Midbrain (tissue), 1 donor: Measurements from ENCODE around the gene YWHAE.
"Not testable (repeated sequence)": the region's sequence is repeated elsewhere in the genome, so short reads cannot be mapped to it uniquely, and the experiment has no call there.

Experiments used
- DNase-seq: peaks from one replicate; lab custom pipeline; 2025; lab: John Stamatoyannopoulos, UW

The YWHAE gene

DNA sequence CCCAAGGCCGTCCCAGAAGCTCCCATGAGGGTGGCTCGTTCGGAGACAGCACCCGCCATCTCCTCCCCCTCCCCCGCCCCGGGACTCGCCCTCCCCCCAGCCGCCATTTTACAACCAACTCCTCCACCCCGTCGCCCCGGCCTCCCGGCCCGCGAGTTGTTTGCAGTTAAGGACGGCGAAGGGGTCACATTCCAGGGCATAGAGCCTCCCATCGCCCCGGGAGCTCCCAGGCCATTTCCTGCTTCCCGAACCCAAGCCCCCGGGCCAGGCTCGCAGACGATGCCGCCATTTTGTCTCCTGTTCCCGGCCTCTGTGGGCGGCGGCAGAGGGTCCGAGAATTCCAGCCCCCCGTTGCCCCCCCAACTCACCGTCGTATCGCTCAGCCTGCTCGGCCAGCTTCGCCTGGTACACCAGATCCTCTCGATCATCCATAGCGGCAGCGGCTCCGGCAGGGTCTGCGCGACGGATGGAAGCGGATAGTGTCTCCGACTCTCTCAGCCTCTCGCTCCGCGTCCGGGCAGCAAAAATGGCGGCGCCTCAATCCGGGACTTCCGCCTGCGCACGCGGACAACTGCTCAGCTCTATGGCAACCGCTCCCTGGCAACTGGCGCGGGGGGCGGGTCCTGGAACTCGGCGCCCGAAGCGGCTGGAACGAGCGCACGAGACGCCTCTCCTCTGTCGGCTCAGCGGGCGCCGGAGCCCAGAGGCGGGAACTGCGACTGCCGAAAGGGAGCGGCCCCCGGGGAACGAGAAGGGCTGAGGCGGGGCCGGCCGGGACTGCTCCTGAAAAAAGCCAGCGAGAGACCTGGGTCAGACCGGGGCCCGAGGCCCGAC lies at the start of gene YWHAE:
TSS of gene YWHAE (minus strand) at position 544 of the 834 bp plus-strand sequence. CDS start at position 432, 112 bp downstream.
- peak; percentile 97 for DNase-seq

DNA sequence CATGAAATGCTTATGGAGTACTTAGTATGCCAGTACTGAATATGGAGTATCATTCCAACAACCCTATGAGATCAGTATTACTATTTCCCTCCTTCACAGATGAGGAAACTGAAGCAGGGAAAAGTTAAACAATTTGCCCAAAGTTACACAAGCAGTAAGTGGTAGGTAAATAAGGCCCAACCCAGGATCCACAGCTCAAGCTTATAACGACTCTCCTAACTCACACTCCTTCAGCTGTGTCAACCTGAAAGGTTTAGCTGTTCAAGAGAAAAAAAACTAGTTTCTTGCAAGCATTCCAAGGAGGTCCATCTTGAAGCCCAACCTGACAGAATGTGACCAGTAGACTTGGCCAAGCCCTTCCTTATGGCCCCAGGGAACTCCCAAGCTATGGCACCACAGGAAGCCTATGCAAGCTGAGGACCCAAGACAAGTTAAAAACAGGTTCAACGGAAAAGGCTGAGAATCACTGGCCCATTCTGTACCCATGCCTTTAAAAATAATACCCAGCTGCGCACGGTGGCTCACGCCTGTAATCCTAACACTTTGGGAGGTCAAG lies 49.5 kb upstream of the YWHAE start:
- no peak for DNase-seq

DNA sequence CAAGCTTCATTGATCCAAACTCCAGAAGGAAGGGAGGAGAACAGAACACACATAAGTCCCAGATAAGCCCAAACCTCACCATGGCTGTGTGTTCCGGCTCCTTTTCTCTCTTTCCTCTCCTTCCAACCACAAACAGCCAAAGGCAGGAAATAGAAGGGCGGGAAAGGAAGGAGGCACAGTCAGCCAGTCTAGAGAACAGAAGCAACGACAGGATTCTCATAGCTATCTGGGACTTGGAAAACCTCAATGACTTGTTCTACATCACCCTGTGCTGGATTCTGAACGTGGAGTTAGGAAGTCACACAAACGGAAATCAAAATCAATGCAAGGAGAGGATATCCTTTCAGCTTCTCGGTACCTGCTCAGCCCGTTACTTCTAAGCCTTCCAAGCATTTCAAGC lies 47.0 kb upstream of the YWHAE start:
- no peak for DNase-seq

DNA sequence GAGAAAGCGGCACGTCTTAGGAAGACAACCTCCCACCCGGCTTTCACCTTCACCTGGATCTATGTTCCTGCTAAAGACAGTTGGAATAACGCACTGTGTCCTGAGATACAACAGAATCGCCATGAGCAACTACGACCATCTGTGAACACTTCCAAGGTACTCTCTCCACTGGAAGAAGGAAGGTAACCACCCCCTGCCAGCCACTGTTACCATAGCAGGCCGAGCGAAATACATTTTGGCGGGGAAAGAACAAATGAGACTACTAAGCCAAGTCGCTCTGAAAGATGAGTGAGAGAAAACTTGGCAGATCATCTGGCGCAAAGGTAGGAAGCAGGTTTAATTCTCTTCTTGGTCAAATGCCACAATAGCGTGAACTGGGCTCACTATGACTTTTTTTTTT lies 46.2 kb upstream of the YWHAE start:
- DNase-seq: no peak

DNA sequence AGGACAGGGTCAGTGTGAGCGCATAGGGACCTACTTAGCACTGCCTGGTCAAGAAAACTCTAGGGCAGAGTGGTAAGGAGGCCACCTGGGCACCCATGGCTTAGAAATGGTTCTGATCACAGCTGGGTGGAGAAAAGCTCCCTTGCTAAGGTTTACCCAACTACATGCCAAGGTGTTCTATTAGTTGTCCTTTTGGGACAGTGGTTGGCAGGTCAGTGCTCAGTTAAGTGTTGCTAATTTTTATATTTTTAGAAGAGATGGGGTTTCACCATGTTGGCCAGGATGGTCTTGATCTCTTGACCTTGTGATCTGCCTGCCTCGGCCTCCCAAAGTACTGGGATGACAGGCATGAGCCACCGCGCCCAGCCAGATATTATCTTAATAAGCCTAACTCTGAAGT lies 45.7 kb upstream of the YWHAE start:
- not testable (repeated sequence) for DNase-seq

DNA sequence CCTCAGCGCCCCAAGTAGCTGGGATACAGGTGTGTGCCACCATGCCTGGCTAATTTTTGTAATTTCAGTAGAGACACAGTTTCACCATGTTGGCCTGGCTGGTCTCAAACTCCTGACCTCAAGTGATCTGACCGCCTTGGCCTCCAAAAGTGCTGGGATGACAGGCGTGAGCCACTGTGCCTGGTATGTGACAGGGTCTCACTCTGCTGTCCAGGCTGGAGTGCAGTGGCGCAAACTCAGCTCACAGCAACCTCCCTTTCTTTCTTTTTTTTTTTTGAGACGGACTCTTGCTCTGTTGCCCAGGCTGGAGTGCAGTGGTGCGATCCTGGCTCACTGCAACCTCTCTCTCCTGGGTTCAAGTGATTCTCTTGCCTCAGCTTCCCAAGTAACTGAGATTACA lies 42.7 kb upstream of the YWHAE start:
- DNase-seq: not testable (repeated sequence)

DNA sequence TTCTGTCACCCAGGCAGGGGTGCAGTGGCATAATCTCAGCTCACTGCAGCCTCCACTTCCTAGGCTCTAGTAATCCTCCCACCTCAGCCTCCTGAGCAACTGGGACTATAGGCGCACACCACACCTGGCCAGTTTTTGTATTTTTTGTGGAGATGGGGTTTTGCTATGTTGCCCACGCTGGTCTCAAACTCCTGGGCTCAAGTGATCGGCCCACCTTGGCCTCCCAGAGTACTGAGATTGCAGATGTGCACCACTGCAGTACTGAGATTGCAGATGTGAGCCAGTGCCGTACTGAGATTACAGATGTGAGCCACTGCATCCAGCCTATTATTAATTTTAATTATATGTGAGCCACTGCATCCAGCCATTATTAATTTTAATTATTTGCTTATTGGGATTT lies 42.2 kb upstream of the YWHAE start:
- no peak for DNase-seq

DNA sequence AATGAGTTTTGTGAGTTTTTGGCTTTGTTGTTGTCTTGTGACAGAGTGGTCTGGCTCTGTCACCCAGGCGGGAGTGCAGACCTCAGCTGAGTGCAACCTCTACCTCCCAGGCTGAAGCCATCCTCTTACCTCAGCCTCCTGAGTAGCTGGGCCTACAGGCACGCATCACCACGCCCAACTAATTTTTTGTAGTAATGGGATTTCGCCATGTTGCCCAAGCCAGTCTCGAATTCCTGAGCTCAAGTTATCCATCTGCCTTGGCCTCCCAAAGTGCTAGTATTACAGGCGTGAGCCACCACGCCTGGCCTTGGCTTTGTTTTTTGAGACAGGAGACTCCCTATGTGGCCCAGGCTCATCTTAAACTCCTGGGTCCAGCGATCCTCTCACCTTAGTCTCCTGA lies 40.9 kb upstream of the YWHAE start:
- no peak for DNase-seq

DNA sequence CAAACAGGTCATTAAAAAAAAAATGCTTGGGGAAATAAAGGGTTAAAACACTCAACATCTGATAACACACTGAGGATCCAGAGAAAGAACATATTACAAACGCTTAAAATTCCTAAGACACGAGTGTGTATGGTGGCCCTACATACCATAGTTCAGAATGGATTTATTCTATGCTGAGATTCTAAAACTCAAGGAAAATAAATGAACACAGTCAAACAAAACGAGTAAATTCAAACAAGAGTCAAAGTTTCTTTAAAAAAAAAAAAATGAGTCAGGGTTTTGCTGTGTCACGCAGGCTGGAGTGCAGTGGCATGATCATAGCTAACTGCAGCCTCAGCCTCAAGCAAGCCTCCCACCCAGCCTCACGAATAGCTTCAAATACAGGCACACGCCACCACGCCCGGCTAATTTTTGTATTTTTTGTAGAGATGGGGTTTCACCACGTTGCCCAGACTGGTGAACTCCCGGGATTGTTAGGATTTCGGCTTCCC lies 38.6 kb upstream of the YWHAE start:
- DNase-seq: no peak

DNA sequence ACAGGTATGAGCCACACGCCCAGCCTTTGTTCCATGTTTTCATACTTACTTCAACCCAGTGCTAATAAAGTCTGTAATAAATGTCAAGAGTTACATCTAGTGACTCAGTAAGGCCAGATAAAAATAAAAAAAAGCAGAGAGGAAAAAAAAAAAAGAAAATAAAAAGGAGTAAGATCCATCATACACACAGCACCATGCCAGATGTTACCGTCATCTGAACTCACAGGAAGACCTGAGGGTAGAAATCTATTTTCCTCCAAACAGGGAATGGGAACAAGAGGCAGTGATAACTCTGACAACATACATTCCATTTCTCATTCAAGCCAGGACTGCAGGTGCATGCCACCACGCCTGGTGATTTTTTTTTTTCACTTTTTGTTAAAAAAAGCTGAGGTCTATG lies 35.3 kb upstream of the YWHAE start:
- no peak for DNase-seq

DNA sequence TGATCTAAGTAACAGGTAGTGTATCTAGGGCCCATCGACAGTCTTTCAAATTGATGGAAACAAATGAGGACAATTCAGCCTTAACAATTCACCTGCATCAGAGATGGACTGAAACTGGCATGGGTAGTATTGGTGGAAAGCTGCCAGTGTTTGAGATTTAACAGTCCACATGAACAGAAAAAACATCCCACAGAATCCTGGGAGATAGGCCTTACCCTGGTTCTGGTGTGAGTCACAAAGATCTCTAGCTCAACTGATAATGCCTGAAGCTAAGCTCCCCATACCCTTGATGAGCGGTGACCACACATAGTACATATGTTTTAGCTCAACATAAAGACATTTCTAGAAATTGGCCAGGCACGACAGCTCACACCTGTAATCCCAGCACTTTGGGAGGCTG lies 34.1 kb upstream of the YWHAE start:
- no peak for DNase-seq

DNA sequence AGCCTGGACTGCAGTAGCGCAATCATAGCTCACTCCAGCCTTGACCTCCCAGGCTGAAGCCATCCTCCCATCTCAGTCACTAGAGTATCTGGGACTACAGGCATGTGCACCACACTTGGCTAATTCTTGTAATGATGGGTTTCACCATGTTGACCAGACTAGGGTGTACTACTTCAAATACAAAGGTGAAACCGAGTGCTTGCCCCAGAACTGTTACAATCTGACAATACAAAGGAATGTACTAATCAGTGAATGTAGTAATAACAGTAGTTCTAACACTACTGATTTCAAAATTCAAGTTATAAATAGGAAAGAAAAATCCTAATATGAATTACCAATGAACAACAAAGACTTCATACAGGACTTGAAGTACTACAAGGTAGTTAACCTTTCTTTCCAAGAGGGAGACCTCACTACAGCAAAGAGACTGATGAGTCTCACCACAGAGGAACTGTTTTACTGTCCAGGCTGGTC lies 31.6 kb upstream of the YWHAE start:
- DNase-seq: no peak

DNA sequence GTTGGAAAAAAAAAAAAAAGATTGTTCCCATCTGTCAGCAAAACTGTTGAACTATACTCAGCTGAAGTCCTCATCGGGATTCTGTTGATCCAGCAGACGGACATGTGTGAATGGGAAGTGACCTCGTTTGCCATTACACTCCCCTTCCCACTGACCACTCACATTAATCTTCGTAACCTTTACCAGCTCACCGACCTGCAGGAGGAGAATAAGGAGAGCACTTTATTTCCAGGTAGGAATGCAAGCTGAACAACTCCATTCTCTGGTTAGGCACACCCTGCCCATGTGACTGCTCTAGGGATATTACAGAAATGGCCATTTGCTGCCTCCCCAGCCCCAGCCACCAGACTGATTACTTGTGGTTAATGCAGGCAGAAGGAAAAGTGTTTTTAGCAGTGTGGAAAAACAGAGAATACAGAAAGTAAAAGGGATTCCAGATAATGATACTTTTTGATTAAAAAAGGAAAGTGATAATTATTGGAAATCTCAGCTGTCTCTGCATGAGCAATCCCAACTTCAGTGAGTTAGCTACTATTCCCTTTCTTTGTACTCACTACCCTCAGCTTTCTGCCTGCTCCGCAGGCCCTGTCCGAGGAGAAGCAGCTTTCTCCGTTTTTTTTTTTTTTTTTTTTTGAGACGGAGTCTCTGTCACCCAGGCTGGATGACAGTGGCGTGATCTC lies 23.6 kb upstream of the YWHAE start:
- DNase-seq: no peak

DNA sequence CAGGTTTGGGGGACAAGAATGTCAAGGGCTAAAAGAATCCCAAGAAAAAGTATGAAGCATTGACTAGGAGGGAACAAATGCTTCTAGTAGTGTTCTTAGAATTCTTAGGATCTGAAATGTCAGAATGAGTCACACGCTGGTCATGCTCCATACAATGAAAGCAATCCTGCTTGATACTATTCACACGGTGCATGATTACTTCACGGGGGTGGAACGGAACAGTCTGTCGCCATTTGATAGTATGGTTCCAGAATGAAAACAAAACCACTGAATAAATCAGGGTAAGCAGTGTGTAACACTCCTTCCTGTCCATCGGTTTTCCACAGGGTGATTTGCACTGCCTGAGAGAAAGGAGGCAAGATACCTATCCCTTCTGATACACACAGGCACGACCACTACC lies 22.9 kb upstream of the YWHAE start:
- DNase-seq: no peak

DNA sequence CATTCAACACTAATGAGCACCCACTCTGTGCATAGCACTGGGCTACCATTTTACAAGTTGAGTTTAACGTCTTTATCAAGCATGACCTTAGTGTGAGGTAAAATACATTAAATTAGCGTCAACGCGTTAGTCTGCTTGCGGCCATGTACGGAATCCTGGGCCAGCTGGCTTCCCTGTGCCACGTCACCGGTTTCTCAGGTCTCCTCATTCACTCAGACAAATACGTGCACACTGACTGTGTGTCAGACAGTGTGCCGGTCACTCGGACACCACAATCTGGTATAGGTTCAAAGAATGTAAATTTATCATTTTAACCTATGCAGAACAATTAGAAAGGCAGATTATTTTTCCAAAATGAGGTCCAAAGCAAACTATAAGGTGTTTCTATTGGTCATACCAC lies 21.4 kb upstream of the YWHAE start:
- DNase-seq: no peak

DNA sequence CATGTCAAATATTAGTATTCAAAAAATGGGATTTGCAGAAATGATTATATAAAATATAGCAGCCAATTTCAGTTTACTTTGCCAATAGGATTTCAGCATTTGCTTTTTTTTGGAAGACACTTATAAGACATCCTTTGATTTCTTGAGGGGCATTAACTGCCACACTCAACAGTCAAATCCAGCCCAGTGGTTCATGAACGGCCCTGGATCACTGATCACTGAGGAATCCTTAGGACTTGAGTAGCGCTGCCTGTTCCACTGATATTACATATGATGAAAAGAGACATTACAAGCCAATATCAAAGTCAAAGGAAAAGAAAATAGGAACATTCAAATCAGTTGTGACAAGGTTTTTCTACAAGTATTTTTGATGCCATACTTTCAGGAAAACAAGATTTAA lies 21.0 kb upstream of the YWHAE start:
- DNase-seq: no peak

DNA sequence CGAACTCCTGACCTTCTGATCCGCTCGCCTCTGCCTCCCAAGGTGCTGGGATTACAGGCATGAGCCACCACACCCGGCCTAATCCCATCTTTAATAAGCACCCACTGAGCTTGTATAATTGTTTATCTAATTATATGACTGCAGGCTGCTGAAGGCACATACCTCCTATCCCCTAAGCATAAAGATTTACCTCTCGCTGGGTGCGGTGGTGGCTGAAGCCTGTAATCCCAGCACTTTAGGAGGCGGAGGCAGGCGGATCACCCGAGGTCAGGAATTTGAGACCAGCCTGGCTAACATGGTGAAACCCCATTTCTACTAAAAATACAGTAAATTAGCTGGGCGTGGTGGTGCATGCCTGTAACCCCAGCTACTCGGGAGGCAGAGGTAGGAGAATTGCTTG lies 20.1 kb upstream of the YWHAE start:
- no peak for DNase-seq

DNA sequence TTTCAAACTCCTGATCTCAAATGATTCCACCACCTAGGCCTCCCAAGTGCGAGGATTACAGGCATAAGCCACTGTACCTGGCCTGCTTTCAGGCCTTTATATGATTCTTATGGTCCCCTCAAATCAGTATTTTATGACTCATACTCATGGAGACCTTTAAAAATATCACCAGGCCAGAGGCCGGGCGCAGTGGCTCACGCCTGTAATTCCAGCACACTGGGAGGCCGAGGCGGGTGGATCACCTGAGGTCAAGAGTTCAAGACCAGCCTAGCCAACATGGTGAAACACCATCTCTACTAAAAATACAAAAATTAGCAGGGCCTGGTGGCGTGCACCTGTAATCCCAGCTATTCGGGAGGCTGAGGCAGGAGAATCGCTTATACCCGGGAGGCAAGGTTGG lies 18.5 kb upstream of the YWHAE start:
- DNase-seq: not testable (repeated sequence)

DNA sequence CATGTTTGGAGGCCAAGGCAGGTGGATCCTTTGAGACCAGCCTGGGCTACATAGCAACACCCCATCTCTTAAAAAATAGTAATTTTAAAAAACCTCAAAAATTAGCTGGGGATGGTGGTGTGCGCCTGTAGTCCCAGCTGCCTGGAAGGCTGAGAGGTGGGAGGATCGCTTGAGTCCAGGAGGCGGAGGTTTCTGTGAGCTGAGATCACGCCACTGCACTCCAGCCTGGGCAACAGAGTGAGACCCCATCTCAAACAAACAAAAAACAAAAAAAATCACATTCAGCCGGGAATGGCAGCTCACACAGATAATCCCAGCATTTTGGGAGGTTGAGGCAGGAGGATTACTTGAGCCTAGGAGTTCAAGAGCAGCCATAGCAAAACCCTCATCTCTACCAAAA lies 16.4 kb upstream of the YWHAE start:
- DNase-seq: no peak

DNA sequence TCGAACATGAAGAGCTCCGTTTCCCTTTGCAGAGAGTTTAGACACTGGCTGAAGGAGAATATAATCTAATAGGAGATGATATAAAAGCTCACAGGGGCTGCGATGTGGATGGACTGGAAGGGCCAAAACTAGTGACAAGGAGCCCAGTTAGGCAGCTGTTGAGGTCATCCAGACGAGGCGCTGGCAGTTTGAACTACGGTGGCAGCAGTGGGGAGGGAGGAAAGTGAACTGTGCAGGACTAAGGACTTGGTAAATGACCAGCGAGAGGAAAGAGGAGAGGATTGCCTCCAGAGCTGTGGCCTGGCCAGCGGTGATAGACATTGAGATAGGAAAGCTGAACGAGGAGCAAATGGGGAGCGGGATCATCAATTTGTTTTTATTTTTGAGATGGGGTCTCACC lies 14.6 kb upstream of the YWHAE start:
- DNase-seq: no peak

DNA sequence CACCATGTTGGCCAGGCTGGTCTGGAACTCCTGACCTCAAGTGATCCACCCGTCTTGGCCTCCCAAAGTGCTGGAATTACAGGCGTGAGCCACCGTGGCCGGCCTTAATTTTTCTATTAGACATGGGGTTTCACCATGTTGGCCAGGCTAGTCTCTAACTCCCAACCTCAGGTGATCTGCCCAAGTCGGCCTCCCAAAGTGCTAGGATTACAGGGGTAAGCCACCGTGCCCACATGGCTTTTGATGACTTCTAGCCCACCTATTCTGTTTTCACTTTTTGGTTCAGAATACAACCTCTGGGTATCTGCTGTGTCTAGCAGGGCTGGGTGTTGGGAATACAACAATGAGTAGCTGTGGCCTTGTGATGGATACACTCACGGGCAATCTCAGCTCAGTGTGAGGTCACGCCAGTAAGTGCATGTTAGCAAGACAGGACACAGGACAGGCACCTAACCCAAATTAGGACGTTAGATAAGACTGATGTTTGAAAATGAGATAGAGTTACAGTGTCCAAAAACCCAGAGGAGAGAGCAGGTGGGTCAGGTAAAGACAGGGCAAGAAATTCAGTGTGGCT lies 14.1 kb upstream of the YWHAE start:
- DNase-seq: no peak

DNA sequence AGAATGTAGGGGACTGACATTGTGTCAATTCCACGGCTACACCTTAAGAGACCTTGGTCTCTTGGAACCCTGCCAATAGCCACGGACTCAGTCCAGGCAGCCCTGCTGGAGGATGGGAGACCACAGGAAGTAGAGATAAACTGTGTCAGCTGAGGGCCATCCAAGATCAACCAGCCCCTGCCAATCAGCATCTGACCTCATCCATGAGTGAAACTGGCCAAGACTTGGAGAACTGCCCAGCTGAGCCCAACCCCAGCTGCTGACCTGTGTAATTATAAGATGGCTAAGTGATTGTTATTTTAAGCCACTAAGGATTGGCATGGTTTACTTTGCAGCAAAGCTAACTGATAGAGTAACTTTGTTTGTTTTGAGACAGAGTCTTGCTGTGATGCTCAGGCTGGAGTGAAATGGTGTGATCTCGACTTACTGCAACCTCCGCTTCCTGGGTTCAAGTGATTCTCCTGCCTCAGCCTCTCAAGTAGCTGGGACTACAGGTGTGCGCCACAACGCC lies 13.3 kb upstream of the YWHAE start:
- no peak for DNase-seq
